WTC11 (cell line): Measurements from ENCODE around the gene ZNF217.
"Not testable (repeated sequence)": the region's sequence is repeated elsewhere in the genome, so short reads cannot be mapped to it uniquely, and the experiment has no call there.

Experiments used
- TF ChIP-seq, protein P1 (sequence below): fragments of 250-450 bp; sonication (Bioruptor Pico); IDR thresholded peaks from 2 replicates; pipeline ENCODE4 v1.9.0; 2021; ENCODE audit warnings: mild to moderate bottlenecking, borderline replicate concordance
- TF ChIP-seq, protein P2 (sequence below): fragments of 200-600 bp; IDR thresholded peaks from 2 replicates; pipeline ENCODE4 v1.8.0; 2022; ENCODE audit warnings: antibody characterized with exemption

DNA sequence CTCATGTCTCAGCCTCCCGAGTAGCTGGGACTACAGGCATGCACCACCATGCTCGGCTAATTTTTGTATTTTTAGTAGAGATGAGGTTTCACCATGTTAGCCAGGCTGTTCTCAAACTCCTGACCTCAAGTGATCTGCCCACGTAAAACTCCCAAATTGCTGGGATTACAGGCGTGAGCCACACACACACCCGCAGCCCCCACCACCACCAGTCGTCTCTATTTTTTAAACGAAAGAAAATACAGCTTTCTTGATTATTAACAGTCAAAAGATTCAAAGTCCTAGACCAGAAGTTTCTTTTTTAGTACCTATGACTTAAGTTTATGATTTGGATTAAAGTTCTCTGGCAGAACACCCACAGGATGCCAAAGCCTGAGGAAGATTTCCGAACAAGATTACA is 18.6 kb upstream of the ZNF217 start:
- TF ChIP-seq, protein P1, sequence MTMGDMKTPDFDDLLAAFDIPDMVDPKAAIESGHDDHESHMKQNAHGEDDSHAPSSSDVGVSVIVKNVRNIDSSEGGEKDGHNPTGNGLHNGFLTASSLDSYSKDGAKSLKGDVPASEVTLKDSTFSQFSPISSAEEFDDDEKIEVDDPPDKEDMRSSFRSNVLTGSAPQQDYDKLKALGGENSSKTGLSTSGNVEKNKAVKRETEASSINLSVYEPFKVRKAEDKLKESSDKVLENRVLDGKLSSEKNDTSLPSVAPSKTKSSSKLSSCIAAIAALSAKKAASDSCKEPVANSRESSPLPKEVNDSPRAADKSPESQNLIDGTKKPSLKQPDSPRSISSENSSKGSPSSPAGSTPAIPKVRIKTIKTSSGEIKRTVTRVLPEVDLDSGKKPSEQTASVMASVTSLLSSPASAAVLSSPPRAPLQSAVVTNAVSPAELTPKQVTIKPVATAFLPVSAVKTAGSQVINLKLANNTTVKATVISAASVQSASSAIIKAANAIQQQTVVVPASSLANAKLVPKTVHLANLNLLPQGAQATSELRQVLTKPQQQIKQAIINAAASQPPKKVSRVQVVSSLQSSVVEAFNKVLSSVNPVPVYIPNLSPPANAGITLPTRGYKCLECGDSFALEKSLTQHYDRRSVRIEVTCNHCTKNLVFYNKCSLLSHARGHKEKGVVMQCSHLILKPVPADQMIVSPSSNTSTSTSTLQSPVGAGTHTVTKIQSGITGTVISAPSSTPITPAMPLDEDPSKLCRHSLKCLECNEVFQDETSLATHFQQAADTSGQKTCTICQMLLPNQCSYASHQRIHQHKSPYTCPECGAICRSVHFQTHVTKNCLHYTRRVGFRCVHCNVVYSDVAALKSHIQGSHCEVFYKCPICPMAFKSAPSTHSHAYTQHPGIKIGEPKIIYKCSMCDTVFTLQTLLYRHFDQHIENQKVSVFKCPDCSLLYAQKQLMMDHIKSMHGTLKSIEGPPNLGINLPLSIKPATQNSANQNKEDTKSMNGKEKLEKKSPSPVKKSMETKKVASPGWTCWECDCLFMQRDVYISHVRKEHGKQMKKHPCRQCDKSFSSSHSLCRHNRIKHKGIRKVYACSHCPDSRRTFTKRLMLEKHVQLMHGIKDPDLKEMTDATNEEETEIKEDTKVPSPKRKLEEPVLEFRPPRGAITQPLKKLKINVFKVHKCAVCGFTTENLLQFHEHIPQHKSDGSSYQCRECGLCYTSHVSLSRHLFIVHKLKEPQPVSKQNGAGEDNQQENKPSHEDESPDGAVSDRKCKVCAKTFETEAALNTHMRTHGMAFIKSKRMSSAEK (CRISPR knock-in tag), result not testable (repeated sequence)
- TF ChIP-seq, protein P2, sequence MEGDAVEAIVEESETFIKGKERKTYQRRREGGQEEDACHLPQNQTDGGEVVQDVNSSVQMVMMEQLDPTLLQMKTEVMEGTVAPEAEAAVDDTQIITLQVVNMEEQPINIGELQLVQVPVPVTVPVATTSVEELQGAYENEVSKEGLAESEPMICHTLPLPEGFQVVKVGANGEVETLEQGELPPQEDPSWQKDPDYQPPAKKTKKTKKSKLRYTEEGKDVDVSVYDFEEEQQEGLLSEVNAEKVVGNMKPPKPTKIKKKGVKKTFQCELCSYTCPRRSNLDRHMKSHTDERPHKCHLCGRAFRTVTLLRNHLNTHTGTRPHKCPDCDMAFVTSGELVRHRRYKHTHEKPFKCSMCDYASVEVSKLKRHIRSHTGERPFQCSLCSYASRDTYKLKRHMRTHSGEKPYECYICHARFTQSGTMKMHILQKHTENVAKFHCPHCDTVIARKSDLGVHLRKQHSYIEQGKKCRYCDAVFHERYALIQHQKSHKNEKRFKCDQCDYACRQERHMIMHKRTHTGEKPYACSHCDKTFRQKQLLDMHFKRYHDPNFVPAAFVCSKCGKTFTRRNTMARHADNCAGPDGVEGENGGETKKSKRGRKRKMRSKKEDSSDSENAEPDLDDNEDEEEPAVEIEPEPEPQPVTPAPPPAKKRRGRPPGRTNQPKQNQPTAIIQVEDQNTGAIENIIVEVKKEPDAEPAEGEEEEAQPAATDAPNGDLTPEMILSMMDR, result not testable (repeated sequence)
